HG03432 (cell line): Measurements from ENCODE around the gene FAM107B.
"Not testable (repeated sequence)": the region's sequence is repeated elsewhere in the genome, so short reads cannot be mapped to it uniquely, and the experiment has no call there.

Source experiments
- ATAC-seq: cut with Tn5 transposase; IDR thresholded peaks from one replicate; pipeline ENCODE4 v1.9.1; 2021; ENCODE audit warnings: mild to moderate bottlenecking, moderate library complexity; ENCODE audit not compliant: unreplicated experiment

The FAM107B gene

GRCh38 chr10:14737808-14738545, 36.7 kb downstream of the FAM107B start:
- ATAC-seq, result no peak

GRCh38 chr10:14736600-14737081, 38.1 kb downstream of the FAM107B start:
- ATAC-seq, result no peak

GRCh38 chr10:14736043-14736442, 38.7 kb downstream of the FAM107B start:
- no peak for ATAC-seq

DNA sequence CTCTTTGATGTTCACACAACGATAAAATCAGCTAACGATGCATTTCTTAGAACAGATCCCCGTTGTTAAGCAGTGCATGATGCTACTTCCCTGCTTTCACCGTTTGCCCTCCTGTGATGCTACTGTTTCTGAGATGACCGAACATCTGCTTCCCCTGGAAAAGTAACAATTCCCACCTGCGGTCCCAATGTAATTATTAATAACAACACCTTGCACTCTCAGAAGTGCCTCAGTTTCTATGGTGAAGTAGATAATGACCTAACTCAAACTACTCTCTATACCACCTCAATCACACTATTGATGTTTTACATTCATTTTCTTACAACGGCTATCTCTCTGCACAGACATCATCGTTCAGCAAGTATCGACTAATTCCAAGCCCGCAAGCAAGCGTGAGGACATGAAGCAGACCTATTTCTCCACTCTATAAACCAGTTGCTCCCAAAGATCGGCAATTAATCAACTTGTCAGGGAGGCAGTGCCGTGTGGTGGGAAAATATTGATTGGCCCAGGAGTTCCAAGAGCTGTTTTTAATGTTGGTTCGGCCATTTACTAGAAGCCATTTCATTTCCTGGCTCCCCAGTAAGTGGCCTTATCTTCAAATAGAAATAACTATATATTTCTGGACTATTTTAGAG, 42.7 kb downstream of the FAM107B start:
- ATAC-seq, result no peak

DNA sequence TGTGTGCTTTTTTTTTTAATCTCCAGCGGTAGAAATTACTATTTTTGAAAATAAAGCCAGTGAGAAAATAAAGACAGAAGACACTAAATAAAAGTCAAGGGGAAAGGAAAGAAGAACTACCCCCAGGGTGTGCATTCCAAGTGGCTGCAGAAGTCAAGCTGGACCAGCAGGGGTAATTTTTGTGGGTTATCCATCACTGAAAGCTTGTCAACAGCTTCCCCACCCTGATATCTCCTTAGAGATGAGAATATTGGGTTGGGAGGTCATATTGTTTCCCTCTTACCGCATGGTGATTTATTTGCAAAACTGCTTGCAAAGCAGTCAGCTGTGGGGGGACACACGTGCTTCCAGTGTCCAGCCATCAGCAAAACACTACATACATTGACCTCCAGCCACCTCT, 46.4 kb downstream of the FAM107B start:
- no peak for ATAC-seq

GRCh38 chr10:14727924-14728323, 46.8 kb downstream of the FAM107B start:
- ATAC-seq, result no peak

DNA sequence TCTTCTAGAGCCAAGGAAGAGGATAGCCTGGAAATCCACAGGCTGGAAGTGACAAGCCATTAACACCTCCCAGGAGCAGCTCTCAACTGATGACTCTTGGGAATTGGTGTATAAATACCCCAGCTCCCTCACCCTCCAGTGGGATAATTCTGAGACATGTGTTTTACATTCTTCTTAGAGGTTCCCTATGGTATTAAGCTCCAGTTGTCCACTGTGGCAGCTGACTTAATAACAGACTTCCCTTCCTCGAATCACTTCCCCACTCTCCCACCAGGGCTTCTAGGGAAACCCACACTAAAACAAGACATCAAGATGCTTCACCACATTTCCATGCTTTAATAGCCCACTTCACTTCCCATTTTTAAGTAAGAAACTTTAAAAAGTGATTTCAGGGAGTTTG, 47.2 kb downstream of the FAM107B start:
- ATAC-seq, result no peak

DNA sequence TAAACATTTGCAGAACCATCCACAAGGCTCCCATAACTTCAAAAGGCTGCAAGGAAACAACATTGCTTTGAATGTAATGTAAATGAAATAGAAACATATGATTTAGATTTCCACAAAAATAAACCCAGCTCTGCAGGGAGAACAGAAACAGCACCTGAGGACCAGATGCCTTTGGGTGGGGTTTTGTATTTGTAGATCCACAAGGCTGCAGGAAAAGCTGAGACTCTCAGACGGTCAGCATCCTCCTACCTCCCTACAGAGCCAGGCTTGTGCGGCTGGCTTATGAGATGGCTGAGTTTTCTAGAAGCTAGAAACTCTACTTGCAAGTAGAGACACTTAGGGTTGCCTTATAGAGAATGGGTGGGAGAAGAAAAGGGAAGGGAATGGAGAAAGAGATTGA, 49.8 kb downstream of the FAM107B start:
- ATAC-seq, result no peak

DNA sequence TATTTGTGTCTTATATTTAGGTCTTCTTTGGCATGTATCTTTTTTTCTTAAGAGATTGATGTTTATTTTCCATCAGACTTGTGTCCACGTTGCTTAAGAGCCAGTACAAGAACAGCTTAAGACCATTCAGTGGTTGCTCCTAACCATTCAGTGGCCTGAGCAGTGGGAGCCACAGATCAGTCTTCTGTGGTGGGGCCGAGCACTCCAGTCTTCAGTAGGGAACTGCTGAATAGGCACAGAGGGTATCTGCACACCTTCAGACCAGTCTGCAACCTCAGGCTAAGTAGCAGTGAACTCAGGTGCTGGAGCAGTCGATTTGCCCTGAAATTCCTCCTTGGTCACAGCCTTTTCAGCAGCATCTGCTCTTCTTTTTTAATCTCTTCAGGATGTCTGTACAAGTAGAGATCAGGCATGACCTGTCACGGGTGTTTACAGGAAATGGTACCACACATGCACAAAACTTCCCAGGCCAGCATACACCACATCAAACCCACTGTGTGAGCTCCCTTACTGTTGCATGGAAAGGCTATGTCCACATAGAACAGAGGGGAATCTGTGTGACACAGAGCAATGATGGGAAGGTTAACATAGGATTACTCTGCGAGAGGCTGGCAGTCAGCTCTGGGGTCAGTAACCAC, 51.5 kb downstream of the FAM107B start:
- no peak for ATAC-seq

DNA sequence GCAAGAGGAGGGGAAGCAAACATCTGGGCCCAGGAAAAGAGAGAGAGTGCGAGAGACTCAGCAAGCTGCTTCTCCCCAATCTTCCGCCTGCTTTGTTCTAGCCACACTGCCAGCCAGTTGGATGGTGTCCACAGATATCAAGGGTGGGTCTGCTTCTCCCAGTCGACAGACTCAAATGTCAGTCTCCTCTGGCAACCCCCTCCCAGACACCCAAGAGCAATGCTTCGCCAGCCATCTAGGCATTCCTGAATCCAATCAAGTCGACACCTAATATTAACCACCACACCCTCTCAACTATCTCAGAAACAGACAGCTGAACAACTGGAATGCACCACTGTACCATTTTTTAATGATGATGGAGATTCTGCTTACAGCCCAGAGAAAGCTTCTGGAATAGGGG, 57.1 kb downstream of the FAM107B start:
- no peak for ATAC-seq

DNA sequence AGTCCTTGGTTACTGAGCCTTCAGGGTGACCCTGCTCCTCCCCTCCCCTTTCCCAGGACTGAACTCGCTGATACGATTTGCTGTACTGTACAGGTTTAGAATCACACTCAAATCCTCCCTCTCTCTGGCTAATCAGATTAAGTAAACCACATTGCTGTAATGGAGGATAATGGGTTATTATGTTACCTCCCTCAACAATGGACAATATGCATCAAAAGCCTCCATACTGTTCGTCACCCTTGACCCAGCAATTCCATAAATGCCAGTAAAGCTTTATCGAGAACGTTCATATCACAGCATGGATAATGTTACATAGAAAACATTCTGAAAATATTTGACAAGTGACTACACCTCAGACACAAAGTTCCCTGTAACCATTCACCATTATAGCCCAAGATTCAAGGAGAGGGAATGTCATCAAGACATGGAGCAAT, 61.7 kb downstream of the FAM107B start:
- ATAC-seq, result no peak

- not testable (repeated sequence) for ATAC-seq
Observed at GRCh38 chr10:14709344-14709743, 65.4 kb downstream of the FAM107B start.

DNA sequence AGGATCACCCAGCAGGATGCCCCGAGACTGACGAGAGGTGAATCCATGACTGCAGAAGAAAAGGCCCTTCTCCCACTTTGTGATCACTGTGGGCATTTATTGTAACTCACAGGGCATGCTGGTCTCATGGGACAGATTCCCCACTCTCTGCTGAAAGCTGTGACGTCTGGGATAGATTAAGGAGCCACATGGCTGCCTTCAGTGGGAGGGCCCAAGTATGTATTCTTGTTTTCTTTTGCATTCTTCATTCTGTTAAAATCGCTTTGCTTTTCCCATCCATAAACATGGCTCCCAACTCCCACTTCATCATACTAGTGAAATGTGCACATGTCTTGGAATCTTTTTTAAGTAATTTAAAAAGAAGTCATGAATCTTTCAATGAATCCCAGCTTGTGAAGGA, 67.2 kb downstream of the FAM107B start:
- ATAC-seq, result no peak

GRCh38 chr10:14705548-14706230, 69.0 kb downstream of the FAM107B start:
- no peak for ATAC-seq

DNA sequence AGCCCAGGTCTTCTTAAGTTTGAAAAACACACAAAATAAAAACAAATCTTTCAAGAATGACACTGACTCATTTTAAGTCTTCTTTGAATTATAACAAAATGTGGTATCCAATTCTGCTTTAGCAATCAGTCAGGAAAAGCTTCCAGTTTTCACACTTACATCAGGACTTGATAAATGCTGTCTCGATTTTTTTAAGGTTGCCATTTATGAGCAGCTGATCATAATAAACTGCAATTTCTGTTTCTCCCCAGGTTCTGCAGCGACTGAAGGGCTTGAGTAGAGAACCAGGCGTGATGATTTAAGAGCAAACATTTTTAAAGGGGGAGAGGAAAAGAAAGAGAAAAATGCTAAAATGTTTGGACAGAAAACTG, 71.1 kb downstream of the FAM107B start:
- ATAC-seq, result no peak

DNA sequence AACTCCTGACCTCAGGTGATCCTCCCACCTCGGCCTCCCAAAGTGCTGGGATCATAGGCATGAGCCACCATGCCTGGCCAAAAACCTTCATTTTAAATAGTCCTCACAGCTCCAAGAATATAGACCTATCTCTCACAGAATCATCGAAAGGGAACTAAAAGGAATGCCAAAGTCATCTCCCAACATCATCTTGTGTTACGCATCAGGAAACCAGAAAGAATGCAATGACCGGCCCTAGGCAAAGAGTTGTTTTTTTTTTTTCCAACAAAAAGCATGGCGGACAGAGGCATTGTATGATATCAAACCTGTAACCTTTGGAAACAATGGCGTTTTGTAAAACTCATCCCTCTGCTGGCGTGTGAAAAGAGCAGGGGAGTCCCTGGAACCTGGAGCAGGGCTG, 73.2 kb downstream of the FAM107B start:
- ATAC-seq, result no peak

DNA sequence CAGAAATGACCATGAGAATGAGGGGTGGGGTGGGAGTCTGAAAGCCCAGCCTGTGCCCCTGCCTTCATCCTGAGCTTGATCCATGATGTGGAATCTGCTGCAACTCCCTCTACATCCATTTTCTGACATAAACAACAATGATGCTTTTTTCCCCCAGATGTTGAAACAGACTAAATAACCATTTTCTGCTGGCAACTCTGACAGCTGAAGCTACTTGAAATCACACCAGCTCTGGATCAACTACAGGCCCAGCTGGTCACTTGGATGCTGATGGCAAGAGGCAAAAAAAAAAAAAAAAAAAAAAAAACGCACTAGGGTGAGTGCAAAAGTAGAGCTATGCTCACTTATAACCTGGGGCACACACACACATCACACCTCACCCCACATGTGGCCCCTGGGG, 74.2 kb downstream of the FAM107B start:
- no peak for ATAC-seq

GRCh38 chr10:14699482-14699881, 75.2 kb downstream of the FAM107B start:
- no peak for ATAC-seq

DNA sequence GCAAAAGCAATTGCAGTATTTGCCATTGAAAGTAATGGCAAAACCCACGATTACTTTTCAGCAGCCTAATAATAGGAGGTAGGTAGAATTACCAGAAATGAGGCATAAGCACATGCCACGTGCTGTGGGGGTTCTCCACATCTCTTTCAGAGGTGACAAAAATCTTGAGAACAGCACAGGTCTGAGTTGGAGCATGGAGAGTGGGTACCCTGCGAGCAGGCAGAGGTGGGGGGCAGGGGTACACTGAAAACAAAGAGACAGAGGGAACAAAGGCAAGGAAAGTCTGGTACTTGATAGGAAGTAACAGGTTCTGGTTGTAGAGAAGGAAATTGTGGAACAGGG, 75.9 kb downstream of the FAM107B start:
- ATAC-seq, result no peak

- ATAC-seq, result no peak
Observed at GRCh38 chr10:14698111-14698828, 76.4 kb downstream of the FAM107B start.

GRCh38 chr10:14697281-14697680, 77.4 kb downstream of the FAM107B start:
- ATAC-seq, result no peak
